H1 (cell line): ENCODE measurements around the gene VMA21. TPM values are rescaled to one million over a fixed set of nuclear protein-coding genes. Genes with fewer than 3 reads are reported as not detected.

Experiments used
- EP300 ChIP-seq, 2 experiments: IDR thresholded peaks; 1 replicate in 1 of 2; 2 replicates in 1 of 2; pipeline ENCODE4 v1.6.1; 2011 to 2012; ENCODE audit warnings: low read depth in 2 of 2, low read length in 2 of 2, mild to moderate bottlenecking in 2 of 2, borderline replicate concordance in 1 of 2, inconsistent platforms in 1 of 2, moderate library complexity in 1 of 2
- HDAC6 ChIP-seq: IDR thresholded peaks from one replicate; pipeline ENCODE4 v1.7.1; 2012; ENCODE audit warnings: low read depth, mild to moderate bottlenecking, inconsistent platforms, low read length, moderate library complexity
- JUN ChIP-seq: IDR thresholded peaks from 2 replicates; pipeline ENCODE4 v1.6.1; 2011; ENCODE audit warnings: low read depth, mild to moderate bottlenecking, improper control_type of control experiment, low read length
- NRF1 ChIP-seq: IDR thresholded peaks from 2 replicates; pipeline ENCODE4 v1.6.1; 2011; ENCODE audit warnings: mild to moderate bottlenecking, low read depth, low read length, improper control_type of control experiment
- polyA plus RNA-seq, 7 experiments: library from polyadenylated mRNA; depleted of rRNA in 3 of 7; stranded (reverse) in 5 of 7; unstranded in 2 of 7; fragments of >200 nt in 5 of 7; fragments of 200-250 nt in 2 of 7; gene quantifications; 1 replicate in 5 of 7; 2 replicates in 1 of 7; 4 replicates in 1 of 7; pipeline versions ENCODE4 v1.2.1 to v1.2.3, GENCODE V29; 2011 to 2013; ENCODE audit warnings: missing spikeins in 2 of 7, mixed read lengths in 2 of 7
- total RNA-seq: library from RNA; stranded (reverse); fragmentation: NEBNext Ultra II Directional; extraction: Animal tissue kit (Norgen Biotek cat#: 25700); gene quantifications from 2 replicates; pipeline ENCODE4 v1.2.1, GENCODE V29; 2021

The VMA21 gene
- total and polyA plus RNA-seq, 2 of the 8 experiments (the other 6 are each of a cell fraction or from before 2014, with no cell fraction given) = 25.8 to 65.4 TPM

- no peak for TF ChIP-seq NRF1
- no peak for TF ChIP-seq EP300 (IDR thresholded peaks at IDR 0.05; ENCODE audit: borderline replicate concordance in 1 of 2, low read depth in 2 of 2, low read length in 2 of 2)
- no peak for TF ChIP-seq JUN
- TF ChIP-seq HDAC6 = no peak
These were observed 5.8 kb downstream of the VMA21 start (continued) for GRCh38 chrX:151402719-151403390.
